BJ (cell line): ENCODE results near the gene IP6K2. TPM values are rescaled to one million over a fixed set of nuclear protein-coding genes. Genes with fewer than 3 reads are reported as not detected.

Source experiments
- CTCF ChIA-PET: fragments of 350-600 bp; formaldehyde crosslinking; extraction: SDS; loops from one replicate; lab custom pipeline; 2021; ENCODE audit warnings: antibody characterized with exemption, inconsistent platforms; lab: Yijun Ruan, JAX
- POLR2A ChIA-PET: fragments of 300-600 bp; sonication (Branson Sonifier 250); formaldehyde crosslinking; extraction: SDS; loops from one replicate; lab custom pipeline; 2021; ENCODE audit warnings: antibody characterized with exemption; lab: Charles Lee
- DNase-seq: peaks from one replicate; pipeline ENCODE4 v3.0.0-alpha.2; 2011; ENCODE audit warnings: low read depth
- H3K27me3 ChIP-seq: 2 replicates; pipeline ENCODE4 v1.6.0; 2011; ENCODE audit warnings: low read length; ENCODE audit not compliant: control insufficient read depth, insufficient read depth
- H3K36me3 ChIP-seq: 2 replicates; pipeline ENCODE4 v1.5.1; 2011; ENCODE audit warnings: low read length; ENCODE audit not compliant: control insufficient read depth, insufficient read depth
- H3K4me3 ChIP-seq: 2 replicates; pipeline ENCODE4 v1.5.1; 2011; ENCODE audit warnings: low read depth, mild to moderate bottlenecking, control low read depth, low read length
- polyA plus RNA-seq: library from polyadenylated mRNA; depleted of rRNA; stranded (reverse); fragments of >200 nt; gene quantifications from 2 replicates; pipeline ENCODE4 v1.2.3, GENCODE V29; 2011
- TF ChIP-seq, protein P1 (sequence below): IDR thresholded peaks from 2 replicates; pipeline ENCODE4 v1.5.1; 2011; ENCODE audit warnings: low read depth, mild to moderate bottlenecking, control low read depth, inconsistent platforms, low read length, moderate library complexity; ENCODE audit not compliant: insufficient read depth

Gene IP6K2
- polyA plus RNA-seq, 1 experiment = 89.9 TPM

DNA sequence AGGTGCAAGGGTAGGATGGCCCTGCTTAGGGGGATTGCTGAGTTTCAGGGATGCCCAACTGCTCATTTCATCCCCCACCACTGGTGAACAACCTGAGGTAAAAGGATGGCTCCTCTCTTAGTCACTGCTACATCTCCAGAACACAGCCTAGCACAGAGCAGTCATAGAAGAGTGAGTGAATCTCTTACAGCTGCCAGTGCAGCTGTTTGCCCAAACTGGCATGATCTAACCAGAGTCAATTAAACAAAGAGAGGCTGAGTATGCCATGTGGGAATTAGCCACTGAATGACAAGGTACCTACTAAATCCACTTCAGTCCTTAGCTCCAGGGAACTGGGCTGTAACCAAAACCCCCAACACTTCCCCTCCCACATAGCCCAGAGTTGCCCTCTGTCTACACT lies 24.5 kb downstream of the IP6K2 start:
- POLR2A ChIA-PET = interaction anchor here (0.5 to 0.8 kb wide), 2 partner anchors 8 to 9 kb away, joined by 3 to 4 read pairs; no protein-coding TSS in a partner anchor
- Histone ChIP-seq H3K36me3 (peaks cover 41% of the 10 kb centered on the region), H3K4me3 (no peak overlapping the region), H3K27me3 (no peaks in the 10 kb centered on the region)
- CTCF ChIA-PET = interaction anchor here (1.2 to 1.8 kb wide), 2 partner anchors 47 to 144 kb away, joined by 3 to 5 read pairs; no protein-coding TSS in a partner anchor
- TF ChIP-seq, protein P1, sequence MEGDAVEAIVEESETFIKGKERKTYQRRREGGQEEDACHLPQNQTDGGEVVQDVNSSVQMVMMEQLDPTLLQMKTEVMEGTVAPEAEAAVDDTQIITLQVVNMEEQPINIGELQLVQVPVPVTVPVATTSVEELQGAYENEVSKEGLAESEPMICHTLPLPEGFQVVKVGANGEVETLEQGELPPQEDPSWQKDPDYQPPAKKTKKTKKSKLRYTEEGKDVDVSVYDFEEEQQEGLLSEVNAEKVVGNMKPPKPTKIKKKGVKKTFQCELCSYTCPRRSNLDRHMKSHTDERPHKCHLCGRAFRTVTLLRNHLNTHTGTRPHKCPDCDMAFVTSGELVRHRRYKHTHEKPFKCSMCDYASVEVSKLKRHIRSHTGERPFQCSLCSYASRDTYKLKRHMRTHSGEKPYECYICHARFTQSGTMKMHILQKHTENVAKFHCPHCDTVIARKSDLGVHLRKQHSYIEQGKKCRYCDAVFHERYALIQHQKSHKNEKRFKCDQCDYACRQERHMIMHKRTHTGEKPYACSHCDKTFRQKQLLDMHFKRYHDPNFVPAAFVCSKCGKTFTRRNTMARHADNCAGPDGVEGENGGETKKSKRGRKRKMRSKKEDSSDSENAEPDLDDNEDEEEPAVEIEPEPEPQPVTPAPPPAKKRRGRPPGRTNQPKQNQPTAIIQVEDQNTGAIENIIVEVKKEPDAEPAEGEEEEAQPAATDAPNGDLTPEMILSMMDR = no peak
- no peak for DNase-seq

DNA sequence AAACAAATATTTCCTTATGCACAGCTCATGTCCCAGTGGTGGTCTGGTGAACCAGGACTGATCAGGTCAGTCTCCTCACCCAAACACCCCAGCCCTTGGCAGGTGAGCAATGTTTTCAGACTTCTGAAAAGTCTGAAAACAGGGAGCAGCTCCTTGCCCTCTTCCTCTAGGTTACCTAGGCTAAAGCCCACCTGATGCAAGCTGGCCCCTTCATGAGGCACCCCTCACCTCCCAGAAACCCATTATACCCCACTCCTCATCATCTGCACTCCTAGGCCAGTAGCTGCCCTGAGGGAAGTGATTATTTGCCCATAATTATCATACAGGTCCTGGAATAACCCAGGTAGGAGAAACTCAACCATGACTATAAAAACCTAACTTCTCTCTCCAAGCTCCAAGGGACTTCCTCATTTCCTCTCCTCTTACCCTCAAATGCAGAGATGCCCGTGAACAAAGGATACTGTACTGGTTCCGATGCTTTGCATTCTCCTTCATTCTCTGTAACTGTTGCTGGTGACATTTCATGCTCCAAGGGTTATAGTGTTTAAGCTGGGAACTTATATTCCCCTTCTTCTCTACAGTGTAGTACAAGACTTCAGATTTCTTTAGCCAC lies 26.1 kb downstream of the IP6K2 start:
- Histone ChIP-seq H3K36me3 (peaks cover 45% of the 10 kb centered on the region), H3K27me3 (no peaks in the 10 kb centered on the region), H3K4me3 (no peak overlapping the region)
- ChIA-PET CTCF (no interaction called here), POLR2A (no interaction called here)
- no peak for DNase-seq
- TF ChIP-seq, protein P1 = no peak

DNA sequence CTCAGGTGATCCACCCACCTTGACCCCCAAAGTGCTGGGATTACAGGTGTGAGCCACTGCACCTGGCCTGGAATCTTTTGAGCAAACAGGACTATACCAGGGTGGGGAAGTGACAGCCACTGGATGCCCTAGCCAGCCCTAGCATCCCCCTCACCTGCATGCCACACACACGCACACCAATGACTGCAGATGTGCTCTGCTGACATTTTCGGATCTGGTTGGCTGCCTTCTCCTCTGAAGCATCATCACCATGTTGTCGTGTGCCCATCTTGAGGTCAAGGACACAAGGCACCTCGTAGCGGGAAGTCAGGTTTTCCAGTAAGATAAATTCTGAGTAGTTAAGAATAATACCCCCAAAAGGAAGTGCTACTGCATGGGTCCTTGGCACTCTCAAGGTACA lies 27.6 kb downstream of the IP6K2 start:
- no peak overlapping the region for H3K4me3 ChIP-seq
- no peak for DNase-seq
- POLR2A ChIA-PET = no interaction called here
- TF ChIP-seq, protein P1 = no peak
- CTCF ChIA-PET = interaction anchor here (0.7 kb wide), 1 partner anchor 19 kb away, joined by 4 read pairs; no protein-coding TSS in a partner anchor
- peaks cover 40% of the 10 kb centered on the region for H3K36me3 ChIP-seq
- no peaks in the 10 kb centered on the region for H3K27me3 ChIP-seq

DNA sequence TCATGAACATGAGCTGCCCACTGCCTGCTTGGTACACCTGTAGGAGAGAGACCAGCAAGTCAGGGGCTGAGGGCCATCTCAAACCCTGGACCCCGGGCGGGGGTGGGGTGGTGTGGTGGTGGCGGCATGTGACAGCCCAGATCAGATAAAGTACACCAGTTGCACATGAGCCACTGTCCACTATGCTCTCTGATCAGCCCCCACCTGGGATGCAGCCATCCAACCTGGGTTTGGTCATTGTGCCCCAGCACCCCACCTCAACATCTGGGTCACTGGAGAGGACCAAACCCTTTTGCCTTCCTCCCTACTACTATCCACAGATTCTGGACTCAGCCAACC lies 28.3 kb downstream of the IP6K2 start:
- ChIA-PET POLR2A (no interaction called here), CTCF (interaction anchor here (0.9 kb wide), 1 partner anchor 130 kb away, joined by 3 read pairs; no protein-coding TSS in a partner anchor)
- TF ChIP-seq, protein P1 = no peak
- no peaks in the 10 kb centered on the region for H3K27me3 ChIP-seq
- DNase-seq = no peak
- H3K36me3 ChIP-seq = peaks cover 36% of the 10 kb centered on the region
- no peak overlapping the region for H3K4me3 ChIP-seq

DNA sequence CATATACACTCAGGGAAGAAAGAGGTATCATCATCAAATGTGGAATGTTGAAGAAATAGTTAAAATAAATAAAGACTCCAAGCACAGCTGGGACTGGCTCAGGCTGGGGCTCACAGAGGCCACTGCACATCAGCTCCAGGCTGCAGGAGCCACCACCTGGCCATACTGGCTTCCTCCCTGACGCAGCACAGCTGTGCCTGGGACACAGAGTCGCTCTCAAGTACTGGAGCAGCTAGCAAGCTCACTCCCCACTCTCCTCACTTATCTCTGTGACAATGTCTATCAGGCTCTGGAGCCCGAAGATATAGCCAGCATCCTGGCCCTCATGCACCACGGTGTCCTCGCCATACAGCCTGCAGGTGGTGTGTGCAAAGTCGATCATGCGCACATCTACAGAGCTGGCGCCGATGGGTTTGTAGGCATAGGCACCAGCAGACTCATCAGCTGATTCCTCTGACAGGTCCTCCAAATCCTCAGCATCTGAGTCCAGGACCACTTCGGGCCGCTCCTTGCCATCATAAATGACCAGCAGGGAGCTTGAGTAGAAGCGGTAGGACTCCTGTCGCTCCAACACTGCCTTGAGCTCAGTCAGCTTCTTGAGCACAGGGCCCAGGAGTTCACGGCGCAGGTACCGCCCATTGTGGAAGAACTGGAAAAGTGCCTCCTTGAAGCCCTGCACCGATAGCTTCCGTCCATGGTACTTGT lies 28.8 kb downstream of the IP6K2 start:
- Histone ChIP-seq H3K4me3 (no peak overlapping the region), H3K27me3 (no peaks in the 10 kb centered on the region), H3K36me3 (peaks cover 33% of the 10 kb centered on the region)
- ChIA-PET POLR2A (no interaction called here), CTCF (interaction anchor here (0.6 to 0.9 kb wide), 2 partner anchors 24 to 130 kb away, joined by 3 read pairs; no protein-coding TSS in a partner anchor)
- TF ChIP-seq, protein P1 = no peak
- no peak for DNase-seq
